Measurements from ENCODE around the gene LDLRAP1.
A peak's percentile ranks its signal among the peaks of the same experiment; 100 is the strongest.

- TF ChIP-seq JUND (IDR thresholded peaks at IDR 0.05) (no peak), GABPA (IDR thresholded peaks at IDR 0.05 in 1 of 2, conservative IDR thresholded peaks at IDR 0.05 in 1 of 2) (no peak), HNF4G (IDR thresholded peaks at IDR 0.05) (no peak), CTCF (IDR thresholded peaks at IDR 0.05; ENCODE audit: low read depth, low read length, missing input control) (peak; percentile 55), ATF3 (IDR thresholded peaks at IDR 0.05) (no peak), SP1 (IDR thresholded peaks at IDR 0.05) (no peak), YY1 (IDR thresholded peaks at IDR 0.05) (no peak), REST (IDR thresholded peaks at IDR 0.05) (no peak), FOXA1 (IDR thresholded peaks at IDR 0.05) (no peak), RAD21 (IDR thresholded peaks at IDR 0.05) (peak; percentile 84 to 85), EGR1 (IDR thresholded peaks at IDR 0.05; ENCODE audit: low read depth in 2 of 2) (no peak)
Observed at GRCh38 chr1:25608488-25609178, 65.2 kb downstream of the LDLRAP1 start.

Data from liver (tissue), 3 donors.